Activated T-cell treated with anti-CD3 and anti-CD28 coated beads, Interleukin-2, amount 50 U/mL, for 4 hours (primary cell): ENCODE data around the gene TAS2R39. TPM values are rescaled to one million over a fixed set of nuclear protein-coding genes. Genes with fewer than 3 reads are reported as not detected.
"Not testable (repeated sequence)": the region's sequence is repeated elsewhere in the genome, so short reads cannot be mapped to it uniquely, and the experiment has no call there.

ENCODE experiments used
- ATAC-seq, 2 donors: fragments of 200-7000 bp; cut with Tn5 transposase; one replicate each; pipeline ENCODE4 v1.10.0; 2021
- DNase-seq: peaks from one replicate; pipeline ENCODE4 v3.0.0-alpha.2; 2020
- H3K27me3 Mint-ChIP-seq: one replicate; pipeline ENCODE4 v1.8.0; 2021; ENCODE audit warnings: low read depth, mixed read lengths
- H3K36me3 Mint-ChIP-seq: one replicate; pipeline ENCODE4 v1.8.0; 2022; ENCODE audit warnings: mixed read lengths; ENCODE audit not compliant: insufficient read depth
- H3K4me1 Mint-ChIP-seq: one replicate; pipeline ENCODE4 v1.8.0; 2021; ENCODE audit warnings: low read depth, mixed read lengths
- H3K4me3 Mint-ChIP-seq: one replicate; pipeline ENCODE4 v1.8.0; 2021; ENCODE audit warnings: mild to moderate bottlenecking, moderate library complexity, mixed read lengths
- H3K9me3 Mint-ChIP-seq: one replicate; pipeline ENCODE4 v1.8.0; 2021; ENCODE audit warnings: mixed read lengths
- total RNA-seq, 3 donors: library from RNA; stranded (reverse); gene quantifications; one replicate each; pipeline ENCODE4 v1.2.1, GENCODE V29; 2021

The TAS2R39 gene
- total RNA-seq, 3 donors from 2014 or later: not detected

- peaks cover 34% of the 10 kb centered on the region for H3K27me3 Mint-ChIP-seq
- H3K4me3 Mint-ChIP-seq: no peak overlapping the region
- no peaks in the 10 kb centered on the region for H3K9me3 Mint-ChIP-seq
- ATAC-seq: no peak
- H3K4me1 Mint-ChIP-seq: no peaks in the 10 kb centered on the region
- H3K36me3 Mint-ChIP-seq: no peaks in the 10 kb centered on the region
- DNase-seq: no peak
Observed at GRCh38 chr7:143199040-143199439, 15.8 kb downstream of the TAS2R39 start.

GRCh38 chr7:143202161-143202560 is 18.9 kb downstream of the TAS2R39 start:
- H3K36me3 Mint-ChIP-seq: no peaks in the 10 kb centered on the region
- no peak overlapping the region for H3K4me3 Mint-ChIP-seq
- H3K27me3 Mint-ChIP-seq: peaks cover 26% of the 10 kb centered on the region
- no peaks in the 10 kb centered on the region for H3K9me3 Mint-ChIP-seq
- peaks cover 13% of the 10 kb centered on the region for H3K4me1 Mint-ChIP-seq
- no peak for ATAC-seq
- DNase-seq: no peak

GRCh38 chr7:143203386-143203785 is 20.2 kb downstream of the TAS2R39 start:
- no peak for DNase-seq
- Mint-ChIP-seq H3K4me3 (no peak overlapping the region), H3K4me1 (peaks cover 13% of the 10 kb centered on the region), H3K9me3 (no peaks in the 10 kb centered on the region), H3K27me3 (peaks cover 19% of the 10 kb centered on the region), H3K36me3 (no peaks in the 10 kb centered on the region)
- no peak for ATAC-seq

- peak; percentile 23 to 35 for ATAC-seq
- peaks cover 13% of the 10 kb centered on the region for H3K4me1 Mint-ChIP-seq
- no peaks in the 10 kb centered on the region for H3K36me3 Mint-ChIP-seq
- H3K4me3 Mint-ChIP-seq: no peak overlapping the region
- no peaks in the 10 kb centered on the region for H3K9me3 Mint-ChIP-seq
- no peak for DNase-seq
- H3K27me3 Mint-ChIP-seq: peaks cover 9% of the 10 kb centered on the region
Observed at GRCh38 chr7:143205560-143206293, 22.5 kb downstream of the TAS2R39 start.

- Mint-ChIP-seq H3K36me3 (no peaks in the 10 kb centered on the region), H3K4me3 (no peak overlapping the region), H3K27me3 (no peaks in the 10 kb centered on the region), H3K9me3 (no peaks in the 10 kb centered on the region), H3K4me1 (peaks cover 8% of the 10 kb centered on the region)
- no peak for ATAC-seq
- no peak for DNase-seq
Observed at GRCh38 chr7:143210541-143210940, 27.3 kb downstream of the TAS2R39 start.

GRCh38 chr7:143213478-143213877 is 30.3 kb downstream of the TAS2R39 start:
- H3K4me1 Mint-ChIP-seq, ATAC-seq, H3K36me3 Mint-ChIP-seq, H3K27me3 Mint-ChIP-seq, H3K4me3 Mint-ChIP-seq, DNase-seq, H3K9me3 Mint-ChIP-seq: not testable (repeated sequence)

GRCh38 chr7:143214789-143215679 is 31.8 kb downstream of the TAS2R39 start:
- Mint-ChIP-seq H3K9me3 (no peaks in the 10 kb centered on the region), H3K4me3 (no peak overlapping the region), H3K4me1 (no peaks in the 10 kb centered on the region), H3K27me3 (peaks cover 5% of the 10 kb centered on the region), H3K36me3 (no peaks in the 10 kb centered on the region)
- peak; percentile 73 to 85 for ATAC-seq
- peak; percentile 46 for DNase-seq

DNA sequence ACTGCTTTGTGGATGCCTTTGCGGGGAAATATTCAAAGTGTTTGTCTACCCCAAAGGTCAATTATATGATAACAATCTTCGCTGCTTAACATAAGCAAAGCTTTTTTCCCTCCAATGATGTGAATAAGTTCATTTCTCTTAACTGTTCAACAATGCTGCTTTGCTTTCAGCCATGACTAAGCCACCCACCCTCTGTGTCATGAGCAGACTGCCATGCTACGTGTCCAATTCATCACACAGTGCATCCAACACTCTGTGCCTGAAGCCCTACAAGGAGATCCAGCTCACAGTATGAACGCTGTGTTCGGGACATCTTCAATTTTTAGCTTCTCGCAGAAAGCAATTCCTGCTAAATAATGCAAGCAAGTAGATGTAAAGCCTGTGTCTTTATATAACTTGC is 32.9 kb downstream of the TAS2R39 start:
- no peak for ATAC-seq
- H3K4me3 Mint-ChIP-seq: no peak overlapping the region
- H3K9me3 Mint-ChIP-seq: no peaks in the 10 kb centered on the region
- H3K4me1 Mint-ChIP-seq: no peaks in the 10 kb centered on the region
- DNase-seq: no peak
- peaks cover 5% of the 10 kb centered on the region for H3K27me3 Mint-ChIP-seq
- no peaks in the 10 kb centered on the region for H3K36me3 Mint-ChIP-seq

DNA sequence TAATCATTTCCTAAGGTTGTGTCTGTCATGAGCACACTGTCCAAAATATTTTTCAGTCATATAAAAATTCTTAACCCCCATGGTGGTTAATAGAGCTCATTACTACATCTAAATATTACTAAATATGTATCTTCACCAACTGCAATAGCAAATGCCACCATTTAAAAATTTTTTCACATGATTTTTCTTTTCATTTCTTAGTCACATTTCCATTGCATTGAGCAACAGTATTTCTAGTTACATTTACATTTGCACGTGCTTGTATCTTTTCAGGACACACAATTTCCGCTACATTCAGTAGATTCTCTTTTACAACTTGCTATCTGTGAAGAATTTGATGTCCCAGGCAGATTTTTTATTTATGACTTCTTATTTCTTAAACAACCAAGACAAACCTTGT is 33.5 kb downstream of the TAS2R39 start:
- H3K9me3 Mint-ChIP-seq: no peaks in the 10 kb centered on the region
- no peaks in the 10 kb centered on the region for H3K4me1 Mint-ChIP-seq
- H3K27me3 Mint-ChIP-seq: peaks cover 8% of the 10 kb centered on the region
- H3K4me3 Mint-ChIP-seq: no peak overlapping the region
- ATAC-seq (no peak), DNase-seq (no peak)
- H3K36me3 Mint-ChIP-seq: no peaks in the 10 kb centered on the region

DNA sequence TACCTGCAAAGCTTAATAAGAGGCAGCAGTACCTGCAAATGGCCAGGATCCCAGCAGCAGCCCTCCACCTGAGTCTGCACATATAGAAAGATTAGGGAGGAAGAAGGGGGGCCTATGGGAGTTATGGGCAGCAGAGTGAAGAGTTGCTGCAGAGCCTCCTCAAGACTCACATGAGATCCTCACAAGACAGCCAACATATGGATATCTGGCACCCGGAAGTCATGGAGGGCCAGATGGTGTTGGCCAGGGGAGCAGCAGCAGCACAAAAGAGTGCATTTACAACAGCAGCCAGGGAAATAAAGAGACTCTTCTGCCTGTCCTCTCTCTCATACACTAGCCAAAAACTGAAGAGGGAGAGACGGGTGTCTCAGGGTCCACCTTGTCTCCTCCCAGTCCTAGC is 34.6 kb downstream of the TAS2R39 start:
- peaks cover 17% of the 10 kb centered on the region for H3K27me3 Mint-ChIP-seq
- H3K4me1 Mint-ChIP-seq: no peaks in the 10 kb centered on the region
- H3K9me3 Mint-ChIP-seq: no peaks in the 10 kb centered on the region
- DNase-seq (no peak), ATAC-seq (no peak)
- H3K4me3 Mint-ChIP-seq: no peak overlapping the region
- H3K36me3 Mint-ChIP-seq: no peaks in the 10 kb centered on the region

DNA sequence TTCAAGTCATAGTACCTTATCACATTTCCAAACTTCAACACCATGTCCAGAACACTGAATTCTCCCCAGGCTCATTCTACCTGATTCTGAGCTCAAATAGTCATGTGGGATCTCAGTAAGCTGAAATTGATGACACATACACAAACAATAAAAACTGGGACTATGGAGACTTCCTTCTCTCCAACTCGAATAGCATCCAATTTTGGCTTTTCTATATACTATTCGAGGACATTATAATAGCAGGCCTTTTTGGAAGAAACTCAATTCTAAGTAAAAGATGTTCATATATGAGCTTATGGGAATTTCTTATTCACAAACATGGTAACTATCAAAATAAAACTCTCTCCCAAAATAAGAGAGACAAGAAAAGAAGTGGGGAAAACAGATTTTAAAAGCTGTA is 38.1 kb downstream of the TAS2R39 start:
- DNase-seq: no peak
- Mint-ChIP-seq H3K27me3 (peaks cover 19% of the 10 kb centered on the region), H3K36me3 (no peaks in the 10 kb centered on the region), H3K4me3 (no peak overlapping the region), H3K4me1 (no peaks in the 10 kb centered on the region), H3K9me3 (no peaks in the 10 kb centered on the region)
- ATAC-seq: no peak

DNA sequence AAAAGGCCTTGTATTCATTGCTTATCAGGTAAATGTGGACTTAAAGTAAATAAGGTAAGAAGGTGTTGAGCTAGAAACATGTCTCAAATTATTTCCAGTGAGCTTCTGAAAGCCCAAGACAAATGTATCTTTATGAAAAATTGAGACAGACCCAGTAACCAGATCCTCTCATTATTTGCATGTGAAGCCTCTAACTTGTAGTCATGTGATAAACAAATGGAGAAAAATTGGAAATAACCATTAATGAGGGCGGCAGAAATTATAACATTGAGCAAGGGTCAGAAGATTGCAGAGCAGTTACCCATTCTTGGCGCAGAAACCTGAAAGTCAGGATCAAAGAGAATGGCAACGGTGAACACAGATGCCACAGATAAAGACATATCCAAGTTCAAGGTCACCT is 38.5 kb downstream of the TAS2R39 start, which contains the start of gene TAS2R40:
Gene TAS2R40 (plus strand): TSS at position 301 of the 400 bp plus-strand sequence. CDS start 42 bp downstream, at position 343.
- ATAC-seq (no peak), DNase-seq (no peak)
- H3K4me1 Mint-ChIP-seq: no peaks in the 10 kb centered on the region
- no peak within 1 kb of the TSS for H3K4me3 Mint-ChIP-seq
- peaks cover 19% of the 10 kb centered on the region for H3K27me3 Mint-ChIP-seq
- no peaks in the 10 kb centered on the region for H3K36me3 Mint-ChIP-seq
- H3K9me3 Mint-ChIP-seq: no peaks in the 10 kb centered on the region

DNA sequence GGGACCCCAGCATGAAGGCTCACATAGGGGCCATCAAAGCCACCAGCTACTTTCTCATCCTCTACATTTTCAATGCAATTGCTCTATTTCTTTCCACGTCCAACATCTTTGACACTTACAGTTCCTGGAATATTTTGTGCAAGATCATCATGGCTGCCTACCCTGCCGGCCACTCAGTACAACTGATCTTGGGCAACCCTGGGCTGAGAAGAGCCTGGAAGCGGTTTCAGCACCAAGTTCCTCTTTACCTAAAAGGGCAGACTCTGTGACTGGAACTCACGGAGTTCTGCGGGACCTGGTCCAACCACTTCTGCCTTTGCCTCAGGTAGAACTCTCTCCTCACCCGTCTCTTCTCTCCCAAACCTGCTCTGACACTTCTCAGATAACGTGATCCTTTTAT is 39.6 kb downstream of the TAS2R39 start:
- Mint-ChIP-seq H3K4me1 (no peaks in the 10 kb centered on the region), H3K36me3 (no peaks in the 10 kb centered on the region), H3K9me3 (no peaks in the 10 kb centered on the region), H3K27me3 (peaks cover 18% of the 10 kb centered on the region), H3K4me3 (no peak overlapping the region)
- DNase-seq: no peak
- no peak for ATAC-seq

GRCh38 chr7:143223784-143224183 is 40.6 kb downstream of the TAS2R39 start:
- Mint-ChIP-seq H3K36me3 (no peaks in the 10 kb centered on the region), H3K4me1 (no peaks in the 10 kb centered on the region), H3K9me3 (no peaks in the 10 kb centered on the region), H3K27me3 (peaks cover 17% of the 10 kb centered on the region), H3K4me3 (no peak overlapping the region)
- no peak for DNase-seq
- ATAC-seq: no peak

GRCh38 chr7:143225047-143225446 is 41.8 kb downstream of the TAS2R39 start:
- ATAC-seq (no peak), DNase-seq (no peak)
- Mint-ChIP-seq H3K36me3 (no peaks in the 10 kb centered on the region), H3K4me1 (no peaks in the 10 kb centered on the region), H3K27me3 (peaks cover 14% of the 10 kb centered on the region), H3K9me3 (no peaks in the 10 kb centered on the region), H3K4me3 (no peak overlapping the region)
